Testis (tissue), 2 donors: ENCODE data around the gene CPO.

Source experiments
- CTCF ChIP-seq, 3 experiments: fragments of 450-650 bp in 2 of 3; fragments of 200-600 bp in 1 of 3; sonication (generic) in 1 of 3; IDR thresholded peaks; one replicate each; pipeline ENCODE4 v1.5.1; 2016 to 2019; ENCODE audit warnings: antibody characterized with exemption in 3 of 3, mild to moderate bottlenecking in 2 of 3, moderate library complexity in 1 of 3
- POLR2A ChIP-seq: fragments of 450-650 bp; IDR thresholded peaks from one replicate; pipeline ENCODE4 v1.6.1; 2017; ENCODE audit warnings: antibody characterized with exemption, mild to moderate bottlenecking, moderate library complexity

- TF ChIP-seq CTCF (IDR thresholded peaks at IDR 0.05) (no peak), POLR2A (no peak)
These were observed 49.1 kb upstream of the CPO start for GRCh38 chr2:206890179-206890578.
